H9 (cell line): Measurements from ENCODE around the gene CARD11. TPM values are rescaled to one million over a fixed set of nuclear protein-coding genes. Genes with fewer than 3 reads are reported as not detected.

Experiments
- DNase-seq: peaks from one replicate; pipeline ENCODE4 v3.0.0-alpha.2; 2017
- H2AFZ ChIP-seq: one replicate; pipeline ENCODE4 v1.6.1; 2013; ENCODE audit warnings: mild to moderate bottlenecking, low read length, control low read depth, moderate library complexity
- H2AK5ac ChIP-seq: 2 replicates; pipeline ENCODE4 v1.6.1; 2013; ENCODE audit warnings: low read length, control low read depth, mixed read lengths; ENCODE audit not compliant: insufficient read length
- H2BK120ac ChIP-seq: one replicate; pipeline ENCODE4 v1.6.1; 2013; ENCODE audit warnings: low read depth, mild to moderate bottlenecking, low read length, control low read depth, inconsistent platforms; ENCODE audit not compliant: poor library complexity, severe bottlenecking
- H2BK12ac ChIP-seq: 2 replicates; pipeline ENCODE4 v1.6.1; 2013; ENCODE audit warnings: low read length, control low read depth, mixed read lengths, low read depth; ENCODE audit not compliant: insufficient read length
- H2BK15ac ChIP-seq: 2 replicates; pipeline ENCODE4 v1.6.1; 2013; ENCODE audit warnings: low read depth, low read length, control low read depth
- H2BK20ac ChIP-seq: one replicate; pipeline ENCODE4 v1.6.1; 2013; ENCODE audit warnings: low read depth, mild to moderate bottlenecking, low read length, control low read depth, inconsistent platforms; ENCODE audit not compliant: poor library complexity, severe bottlenecking
- H2BK5ac ChIP-seq: 2 replicates; pipeline ENCODE4 v1.6.1; 2013; ENCODE audit warnings: low read length, control low read depth, mixed read lengths; ENCODE audit not compliant: insufficient read length
- H3K14ac ChIP-seq: 2 replicates; pipeline ENCODE4 v1.6.1; 2013; ENCODE audit warnings: low read length, control low read depth; ENCODE audit not compliant: insufficient read depth
- H3K18ac ChIP-seq: 2 replicates; pipeline ENCODE4 v1.6.1; 2013; ENCODE audit warnings: low read depth, mild to moderate bottlenecking, mixed read lengths, low read length, control low read depth; ENCODE audit not compliant: insufficient read length
- H3K23ac ChIP-seq: 2 replicates; pipeline ENCODE4 v1.6.1; 2013; ENCODE audit warnings: low read length, control low read depth, mixed read lengths, low read depth; ENCODE audit not compliant: insufficient read length
- H3K23me2 ChIP-seq: 2 replicates; pipeline ENCODE4 v1.6.1; 2013; ENCODE audit warnings: low read depth, mild to moderate bottlenecking, mixed read lengths, low read length, control low read depth; ENCODE audit not compliant: insufficient read length, poor library complexity, severe bottlenecking
- H3K27ac ChIP-seq: 2 replicates; pipeline ENCODE4 v1.5.1; 2013; ENCODE audit warnings: low read length, control low read depth, mixed read lengths, low read depth; ENCODE audit not compliant: insufficient read length
- H3K27me3 ChIP-seq: 2 replicates; pipeline ENCODE4 v1.6.1; 2013; ENCODE audit warnings: low read length, control low read depth, inconsistent platforms; ENCODE audit not compliant: insufficient read depth
- H3K4ac ChIP-seq: 2 replicates; pipeline ENCODE4 v1.6.1; 2013; ENCODE audit warnings: low read depth, mild to moderate bottlenecking, control low read depth, inconsistent platforms, low read length, moderate library complexity
- H3K4me1 ChIP-seq: 2 replicates; pipeline ENCODE4 v1.6.1; 2013; ENCODE audit warnings: low read length, control low read depth, inconsistent platforms; ENCODE audit not compliant: insufficient read depth
- H3K4me2 ChIP-seq: 2 replicates; pipeline ENCODE4 v1.6.1; 2013; ENCODE audit warnings: low read length, control low read depth, mixed read lengths; ENCODE audit not compliant: insufficient read length, insufficient read depth
- H3K56ac ChIP-seq: 2 replicates; pipeline ENCODE4 v1.6.1; 2013; ENCODE audit warnings: low read depth, mild to moderate bottlenecking, mixed read lengths, low read length, control low read depth; ENCODE audit not compliant: insufficient read length
- H3K79me1 ChIP-seq: 2 replicates; pipeline ENCODE4 v1.6.1; 2013; ENCODE audit warnings: low read depth, mild to moderate bottlenecking, moderate library complexity, low read length, control low read depth, inconsistent platforms; ENCODE audit not compliant: insufficient read depth, poor library complexity, severe bottlenecking
- H3K79me2 ChIP-seq: 2 replicates; pipeline ENCODE4 v1.6.1; 2013; ENCODE audit warnings: low read length, control low read depth, inconsistent platforms; ENCODE audit not compliant: insufficient read depth
- H3K9ac ChIP-seq: 2 replicates; pipeline ENCODE4 v1.6.1; 2013; ENCODE audit warnings: low read length, control low read depth, mixed read lengths; ENCODE audit not compliant: insufficient read length; ENCODE audit errors: extremely low read depth
- H3K9me3 ChIP-seq: one replicate; pipeline ENCODE4 v1.6.1; 2013; ENCODE audit warnings: low read depth, low read length, inconsistent platforms; ENCODE audit not compliant: control insufficient read depth
- H3T11ph ChIP-seq: one replicate; pipeline ENCODE4 v1.6.1; 2013; ENCODE audit warnings: mild to moderate bottlenecking, low read length, control low read depth, inconsistent platforms
- H4K20me1 ChIP-seq: one replicate; pipeline ENCODE4 v1.6.1; 2013; ENCODE audit not compliant: control insufficient read depth, insufficient read length, insufficient read depth
- H4K5ac ChIP-seq: 2 replicates; pipeline ENCODE4 v1.6.1; 2013; ENCODE audit warnings: low read depth, mild to moderate bottlenecking, mixed read lengths, low read length, control low read depth; ENCODE audit not compliant: insufficient read length
- H4K8ac ChIP-seq: replicated peaks from 2 replicates; pipeline ENCODE4 v1.6.1; 2013; ENCODE audit warnings: low read length, control low read depth, mixed read lengths, low read depth; ENCODE audit not compliant: insufficient read length
- H4K91ac ChIP-seq: 2 replicates; pipeline ENCODE4 v1.6.1; 2013; ENCODE audit warnings: low read depth, mild to moderate bottlenecking, moderate library complexity, mixed read lengths, low read length, control low read depth; ENCODE audit not compliant: insufficient read length
- H3K27ac Mint-ChIP-seq, 3 experiments: 2 replicates in 2 of 3; 3 replicates in 1 of 3; pipeline ENCODE4 v1.8.0; 2020 to 2021; ENCODE audit warnings: mixed read lengths in 3 of 3, mild to moderate bottlenecking in 1 of 3, moderate library complexity in 1 of 3
- H3K27me3 Mint-ChIP-seq: 2 replicates; pipeline ENCODE4 v1.8.0; 2021; ENCODE audit warnings: low read depth, mild to moderate bottlenecking, moderate library complexity, mixed read lengths
- H3K36me3 Mint-ChIP-seq, 3 experiments: 2 replicates in 2 of 3; 3 replicates in 1 of 3; pipeline ENCODE4 v1.8.0; 2020 to 2021; ENCODE audit warnings: low read depth in 3 of 3, mixed read lengths in 3 of 3; ENCODE audit not compliant: insufficient read depth in 1 of 3
- H3K4me1 Mint-ChIP-seq, 2 experiments: 2 replicates each; pipeline ENCODE4 v1.8.0; 2020; ENCODE audit warnings: mixed read lengths in 2 of 2
- H3K4me3 Mint-ChIP-seq, 2 experiments: 2 replicates in 1 of 2; 3 replicates in 1 of 2; pipeline ENCODE4 v1.8.0; 2020 to 2021; ENCODE audit warnings: mild to moderate bottlenecking in 2 of 2, mixed read lengths in 2 of 2, moderate library complexity in 1 of 2
- H3K9me3 Mint-ChIP-seq, 2 experiments: 2 replicates in 1 of 2; 3 replicates in 1 of 2; pipeline ENCODE4 v1.8.0; 2020; ENCODE audit warnings: mild to moderate bottlenecking in 2 of 2, mixed read lengths in 2 of 2, moderate library complexity in 1 of 2
- CTCF ChIP-seq: fragments of 200-600 bp; sonication (generic); conservative IDR thresholded peaks from 3 replicates; pipeline ENCODE4 v1.8.0; 2021; ENCODE audit warnings: antibody characterized with exemption, mild to moderate bottlenecking
- WGBS: extraction: QIAGEN DNeasy Blood & Tissue Kit; methylation state at CpG from one replicate; pipeline ENCODE4 v1.1.7; 2013; ENCODE audit warnings: missing lambda C conversion rate, low lambda C conversion rate, mixed read lengths; ENCODE audit not compliant: insufficient read length; ENCODE audit errors: extremely low coverage; 5-methylcytosine and 5-hydroxymethylcytosine counted together
- total RNA-seq: library from RNA; stranded (reverse); gene quantifications from 2 replicates; pipeline ENCODE4 v1.2.1, GENCODE V29; 2021

The CARD11 gene
- total RNA-seq, 1 experiment from 2014 or later: 20.0 TPM

GRCh38 chr7:2909471-2910039 is 134.1 kb downstream of the CARD11 start:
- WGBS: no CpG with 5 or more reads among the region's 18 CpGs
- Histone ChIP-seq H3K9ac (no peak overlapping the region), H2BK12ac (no peak overlapping the region), H3K56ac (no peak overlapping the region), H3K23me2 (no peaks in the 10 kb centered on the region), H2AFZ (no peak overlapping the region), H2BK20ac (no peak overlapping the region), H4K8ac (no peak overlapping the region), H2AK5ac (no peak overlapping the region), H3K27me3 (no peaks in the 10 kb centered on the region), H3K18ac (no peak overlapping the region), H2BK120ac (no peak overlapping the region), H3K4me1 (no peaks in the 10 kb centered on the region), H3K14ac (no peak overlapping the region), H3K23ac (no peak overlapping the region), H4K5ac (no peak overlapping the region), H3K27ac (no peak overlapping the region), H4K20me1 (no peaks in the 10 kb centered on the region), H3T11ph (no peak overlapping the region), H4K91ac (no peak overlapping the region), H2BK15ac (no peak overlapping the region), H3K4ac (no peak overlapping the region), H3K9me3 (no peaks in the 10 kb centered on the region), H3K79me1 (no peaks in the 10 kb centered on the region), H3K4me2 (no peak overlapping the region), H3K79me2 (no peaks in the 10 kb centered on the region), H2BK5ac (no peak overlapping the region)
- Mint-ChIP-seq H3K27ac (no peak overlapping the region), H3K27me3 (no peaks in the 10 kb centered on the region; the same call in 1 of the 2 replicates), H3K9me3 (0 out of 5 replicates have a peak, but pooled peaks cover 0 to 3% of the 10 kb centered on the region in 2 experiments), H3K36me3 (peaks cover 3 to 6% (median 4%) of the 10 kb centered on the region in 3 experiments; a peak in 4 of 7 replicates), H3K4me3 (no peak overlapping the region), H3K4me1 (no peaks in the 10 kb centered on the region)
- no peak for TF ChIP-seq CTCF
- no peak for DNase-seq
